K562 (cell line): Measurements from ENCODE around the gene MED29. TPM values are rescaled to one million over a fixed set of nuclear protein-coding genes. Genes with fewer than 3 reads are reported as not detected.

Source experiments
- BRCA1 ChIP-seq, 2 experiments: fragments of 450-650 bp in 1 of 2; sonication (generic) in 1 of 2; formaldehyde crosslinking in 1 of 2; IDR thresholded peaks; 2 replicates each; pipeline versions ENCODE4 v1.5.0 to v1.6.1; 2017 to 2020; ENCODE audit warnings: mild to moderate bottlenecking in 1 of 2, missing genetic modification reagents in 1 of 2
- BRD4 ChIP-seq: fragments of 200-600 bp; sonication (generic); IDR thresholded peaks from 2 replicates; pipeline ENCODE4 v1.6.1; 2017; ENCODE audit warnings: inconsistent platforms
- ETV6 ChIP-seq, 3 experiments: fragments of 150-350 bp in 1 of 3; sonication (generic) in 1 of 3; formaldehyde crosslinking in 1 of 3; IDR thresholded peaks; 2 replicates each; pipeline versions ENCODE4 v1.6.1 to v1.8.0; 2014 to 2022; ENCODE audit warnings: borderline replicate concordance in 2 of 3, low read depth in 2 of 3, antibody characterized with exemption in 1 of 3, low read length in 1 of 3, mild to moderate bottlenecking in 1 of 3, missing genetic modification reagents in 1 of 3
- KHSRP ChIP-seq: fragments of 450-650 bp; IDR thresholded peaks from 2 replicates; pipeline ENCODE4 v1.6.1; 2017
- MNT ChIP-seq, 2 experiments: fragments of 450-650 bp; conservative IDR thresholded peaks; 2 replicates each; pipeline ENCODE4 v1.6.1; 2017; ENCODE audit warnings: mild to moderate bottlenecking in 2 of 2, moderate library complexity in 2 of 2
- PML ChIP-seq: IDR thresholded peaks from 2 replicates; pipeline ENCODE4 v1.6.1; 2012; ENCODE audit warnings: low read length, inconsistent platforms
- SMAD3 ChIP-seq: fragments of 450-650 bp; formaldehyde crosslinking; conservative IDR thresholded peaks from 2 replicates; pipeline ENCODE4 v1.4.0; 2020; ENCODE audit warnings: mild to moderate bottlenecking
- SP1 ChIP-seq: sonication (generic); formaldehyde crosslinking; IDR thresholded peaks from 2 replicates; pipeline ENCODE4 v1.8.1; 2022; ENCODE audit warnings: mild to moderate bottlenecking, missing genetic modification reagents
- TCF7L2 ChIP-seq: fragments of 150-350 bp; IDR thresholded peaks from 2 replicates; pipeline ENCODE4 v1.6.1; 2016; ENCODE audit warnings: low read depth, mild to moderate bottlenecking, low read length, moderate library complexity
- TGIF2 ChIP-seq: sonication (generic); formaldehyde crosslinking; IDR thresholded peaks from 2 replicates; pipeline ENCODE4 v1.8.1; 2022; ENCODE audit warnings: mild to moderate bottlenecking, missing genetic modification reagents, moderate library complexity
- TRIM25 ChIP-seq: fragments of 450-650 bp; IDR thresholded peaks from 2 replicates; pipeline ENCODE4 v1.7.0; 2016; ENCODE audit warnings: borderline replicate concordance
- ZNF282 ChIP-seq: sonication (generic); formaldehyde crosslinking; IDR thresholded peaks from 2 replicates; pipeline ENCODE4 v1.8.1; 2023; ENCODE audit warnings: missing genetic modification reagents
- ZNF395 ChIP-seq: fragments of 200-800 bp; sonication (Bioruptor generic); IDR thresholded peaks from 2 replicates; pipeline ENCODE4 v1.6.1; 2017; ENCODE audit warnings: missing genetic modification characterization, missing compliant biosample characterization
- ZNF780A ChIP-seq: fragments of 250-450 bp; sonication (Bioruptor Pico); IDR thresholded peaks from 2 replicates; pipeline ENCODE4 v1.5.0; 2021; ENCODE audit warnings: mild to moderate bottlenecking
- polyA plus RNA-seq, 8 experiments: library from polyadenylated mRNA; depleted of rRNA in 4 of 8; stranded (reverse) in 5 of 8; unstranded in 3 of 8; fragments of >200 nt; fragmentation: Nextera tagmentation in 2 of 8; fragmentation: Illumina TruSeq in 1 of 8; extraction: Ambion mirVana in 2 of 8; extraction: Trizol in 1 of 8; gene quantifications; 2 replicates each; pipeline versions ENCODE4 v1.2.1 to v1.2.3, GENCODE V29; 2011 to 2014; ENCODE audit warnings: inconsistent platforms in 1 of 8, missing spikeins in 1 of 8
- total RNA-seq, 7 experiments: library from RNA; depleted of rRNA in 6 of 7; stranded (reverse); fragments of >200 nt in 6 of 7; fragmentation: Illumina TruSeq in 2 of 7; extraction: Trizol in 2 of 7; gene quantifications; 2 replicates each; pipeline versions ENCODE4 v1.2.1 to v1.2.3, GENCODE V29; 2011 to 2021; ENCODE audit warnings: low replicate concordance in 1 of 7

The MED29 gene
- total and polyA plus RNA-seq, 9 of the 15 experiments (the other 6 are each of a cell fraction or from before 2014, with no cell fraction given) = 1.8 to 22.6 (median 12.4) TPM

- peak; percentile 86 to 91 for TF ChIP-seq MNT (conservative IDR thresholded peaks at IDR 0.05)
- TF ChIP-seq KHSRP = no peak
- no peak for TF ChIP-seq TCF7L2
- TF ChIP-seq BRCA1 (IDR thresholded peaks at IDR 0.05) = no peak
- TF ChIP-seq BRCA1 (CRISPR knock-in tag; IDR thresholded peaks at IDR 0.05) = no peak
- TF ChIP-seq ZNF395 = peak; percentile 76
- TF ChIP-seq PML = peak; percentile 87
- peak; percentile 94 for TF ChIP-seq SP1 (CRISPR knock-in tag)
- TF ChIP-seq SMAD3 (CRISPR knock-in tag) = 0 out of 2 replicates have a peak, but pooled peaks have one; percentile 7
- TF ChIP-seq ETV6 (IDR thresholded peaks at IDR 0.05; ENCODE audit: borderline replicate concordance in 1 of 2, low read depth in 2 of 2, low read length in 1 of 2) = no peak
- no peak for TF ChIP-seq ETV6 (CRISPR knock-in tag; IDR thresholded peaks at IDR 0.05; ENCODE audit: borderline replicate concordance)
- TF ChIP-seq ZNF282 = no peak
- no peak for TF ChIP-seq TRIM25
- no peak for TF ChIP-seq ZNF780A (CRISPR knock-in tag)
- peak; percentile 57; the same call in 1 of the 2 replicates for TF ChIP-seq TGIF2 (CRISPR knock-in tag)
- TF ChIP-seq BRD4 = peak; percentile 91
These were observed 44.5 kb downstream of the MED29 start, which contains the start of gene RPS16 (continued) for GRCh38 chr19:39435499-39436349.
